Activated CD8-positive, alpha-beta T cell treated with anti-CD3 and anti-CD28 coated beads for 36 hours (primary cell): Measurements from ENCODE around the gene GAGE12D. TPM values are rescaled to one million over a fixed set of nuclear protein-coding genes. Genes with fewer than 3 reads are reported as not detected.

Experiments
- total RNA-seq, 2 experiments: library from RNA; stranded (reverse); gene quantifications; one replicate each; pipeline ENCODE4 v1.2.3, GENCODE V29; 2021

GAGE12D gene
- total RNA-seq, 2 experiments from 2014 or later = not detected

Other genes with a start within 250 kb of the GAGE12D start
- gene GAGE10, start 238.1 kb upstream of the GAGE12D start, total RNA-seq = not detected
- gene GAGE12J, start 219.7 kb upstream of the GAGE12D start, total RNA-seq = not detected
- gene GAGE13, start 210.2 kb upstream of the GAGE12D start, total RNA-seq = not detected
- gene GAGE12C, start 9.6 kb upstream of the GAGE12D start, total RNA-seq = not detected
- gene GAGE12E, start 9.6 kb downstream of the GAGE12D start, total RNA-seq = not detected
- gene GAGE12F, start 19.1 kb downstream of the GAGE12D start, total RNA-seq = not detected
- not detected for gene GAGE12G, start 28.7 kb downstream of the GAGE12D start, total RNA-seq
- not detected for gene GAGE12H, start 38.2 kb downstream of the GAGE12D start, total RNA-seq
- gene GAGE2A, start 47.8 kb downstream of the GAGE12D start, total RNA-seq = not detected
- gene GAGE1, start 57.3 kb downstream of the GAGE12D start, total RNA-seq = not detected
- gene PAGE1, start 154.3 kb downstream of the GAGE12D start, total RNA-seq = not detected